Activated T-cell treated with anti-CD3 and anti-CD28 coated beads, Interleukin-2, amount 50 U/mL, for 4 hours (primary cell): ENCODE results near the gene ARHGAP9. TPM values are rescaled to one million over a fixed set of nuclear protein-coding genes. Genes with fewer than 3 reads are reported as not detected.
A peak's percentile ranks its signal among the peaks of the same experiment; 100 is the strongest.
"Not testable (repeated sequence)": the region's sequence is repeated elsewhere in the genome, so short reads cannot be mapped to it uniquely, and the experiment has no call there.

Experiments used
- ATAC-seq, 2 donors: fragments of 200-7000 bp; cut with Tn5 transposase; one replicate each; pipeline ENCODE4 v1.10.0; 2021
- DNase-seq: peaks from one replicate; pipeline ENCODE4 v3.0.0-alpha.2; 2020
- H3K27me3 Mint-ChIP-seq: one replicate; pipeline ENCODE4 v1.8.0; 2021; ENCODE audit warnings: low read depth, mixed read lengths
- H3K36me3 Mint-ChIP-seq: one replicate; pipeline ENCODE4 v1.8.0; 2022; ENCODE audit warnings: mixed read lengths; ENCODE audit not compliant: insufficient read depth
- H3K4me1 Mint-ChIP-seq: one replicate; pipeline ENCODE4 v1.8.0; 2021; ENCODE audit warnings: low read depth, mixed read lengths
- H3K4me3 Mint-ChIP-seq: one replicate; pipeline ENCODE4 v1.8.0; 2021; ENCODE audit warnings: mild to moderate bottlenecking, moderate library complexity, mixed read lengths
- H3K9me3 Mint-ChIP-seq: one replicate; pipeline ENCODE4 v1.8.0; 2021; ENCODE audit warnings: mixed read lengths
- total RNA-seq, 3 donors: library from RNA; stranded (reverse); gene quantifications; one replicate each; pipeline ENCODE4 v1.2.1, GENCODE V29; 2021

The ARHGAP9 gene
- total RNA-seq, 3 donors from 2014 or later = 54.5 to 64.6 (median 57.7) TPM

DNA sequence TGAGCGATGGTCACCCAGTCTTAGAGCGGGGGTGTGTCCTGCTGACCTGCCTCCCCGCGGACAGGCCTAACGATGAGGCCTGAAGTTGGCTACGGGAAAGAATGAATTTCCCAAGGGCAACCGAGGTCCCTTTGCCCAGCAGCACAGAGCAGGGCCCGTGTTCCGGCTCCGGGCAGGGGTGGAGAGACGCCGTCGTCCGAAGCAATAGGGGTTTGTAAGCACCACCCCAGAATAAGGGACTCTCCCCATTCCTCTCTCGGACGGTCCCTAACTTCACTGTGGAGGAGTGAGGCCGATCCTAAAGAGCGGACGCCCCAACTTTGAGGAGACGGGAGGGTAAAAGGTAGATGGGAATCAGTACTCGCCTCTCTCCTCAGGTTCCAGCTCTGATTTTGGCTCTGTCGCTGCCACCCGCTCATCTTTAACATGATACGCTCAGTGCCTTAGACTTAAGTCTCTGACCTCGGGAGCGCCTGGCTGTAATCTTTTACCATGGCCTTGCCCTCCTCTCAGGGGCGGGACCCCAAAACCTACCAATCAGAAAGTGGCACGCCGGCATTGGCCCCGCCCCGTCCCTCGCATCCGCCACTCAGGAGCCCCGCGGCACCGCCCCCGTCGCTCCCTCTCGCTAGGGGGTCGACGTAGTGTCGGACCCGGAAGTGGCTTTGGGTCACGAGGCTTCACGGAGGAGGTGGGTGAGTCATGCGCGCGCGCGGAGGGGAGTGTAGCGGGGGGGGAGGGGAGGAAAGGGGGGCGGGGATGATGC, 40.6 kb upstream of the ARHGAP9 start, which contains the start of gene DDIT3:
Gene DDIT3, minus strand, starts transcription at position 462 of the 766 bp plus-strand sequence. CDS start 3,108 bp downstream, outside the sequence.
- peaks cover 41% of the 10 kb centered on the region for H3K36me3 Mint-ChIP-seq
- DNase-seq (peak; percentile 100), ATAC-seq (peak; percentile 81 to 82)
- H3K27me3 Mint-ChIP-seq = no peaks in the 10 kb centered on the region
- peaks cover 58% of the 10 kb centered on the region for H3K4me1 Mint-ChIP-seq
- peak within 1 kb of the TSS; percentile 97 for H3K4me3 Mint-ChIP-seq
- no peaks in the 10 kb centered on the region for H3K9me3 Mint-ChIP-seq

DNA sequence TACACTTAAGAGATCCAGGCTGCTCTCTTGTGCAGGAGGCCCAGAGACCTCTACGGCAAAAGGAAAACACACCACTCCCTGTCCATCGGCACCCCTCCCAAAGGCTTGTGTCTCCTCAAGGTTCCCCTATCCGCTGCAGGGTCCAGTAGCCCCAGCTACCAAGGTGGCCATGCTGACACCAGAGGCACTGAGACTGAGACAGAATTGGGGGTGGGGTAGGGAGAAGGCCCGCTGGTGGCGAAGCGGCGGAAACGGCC, 40.1 kb upstream of the ARHGAP9 start:
- Mint-ChIP-seq H3K27me3 (no peaks in the 10 kb centered on the region), H3K4me1 (peaks cover 58% of the 10 kb centered on the region), H3K4me3 (peak overlapping the region; percentile 97), H3K36me3 (peaks cover 42% of the 10 kb centered on the region), H3K9me3 (no peaks in the 10 kb centered on the region)
- ATAC-seq (no peak), DNase-seq (peak; percentile 19)

DNA sequence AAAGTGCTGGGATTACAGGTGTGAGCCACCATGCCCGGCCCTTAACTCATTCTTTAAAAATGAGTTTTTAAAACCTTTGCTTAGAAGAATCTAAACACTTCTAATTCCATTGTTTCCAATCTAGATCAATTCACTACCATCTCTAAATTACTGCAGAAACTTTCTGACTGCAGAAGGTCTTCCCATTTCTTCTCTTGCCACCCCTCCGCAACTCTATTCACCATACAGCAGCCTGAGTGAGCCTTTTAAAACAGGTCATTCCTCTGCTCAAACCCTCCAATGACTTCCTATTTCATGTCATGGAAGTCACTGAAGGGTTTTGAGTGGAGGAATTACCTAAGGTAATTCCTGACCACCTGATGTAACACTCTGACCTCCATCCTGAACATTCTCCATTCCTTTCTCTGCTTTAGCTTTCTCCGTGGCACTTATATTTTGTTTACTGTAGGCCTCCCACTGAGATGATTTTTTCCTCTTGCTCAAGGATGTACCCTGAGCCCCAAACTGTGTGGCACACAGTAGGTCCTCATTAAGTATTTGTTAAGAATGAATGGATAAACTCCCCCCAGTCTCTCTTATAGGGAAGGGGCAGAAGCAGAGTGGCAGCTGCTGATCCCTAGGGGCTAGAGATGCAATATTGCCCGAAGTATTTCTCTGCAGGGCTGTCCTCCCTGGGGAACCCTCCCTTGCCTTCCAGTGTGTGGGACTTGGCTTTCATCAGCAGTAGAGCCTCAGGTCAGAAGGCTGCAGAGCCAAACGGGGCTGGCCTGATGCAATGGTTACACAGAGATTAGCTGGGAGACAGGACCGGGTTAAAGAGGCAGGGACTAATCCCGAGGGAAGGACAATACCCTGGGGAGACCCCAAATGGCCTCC, 39.5 kb upstream of the ARHGAP9 start:
- Mint-ChIP-seq H3K9me3 (no peaks in the 10 kb centered on the region), H3K27me3 (no peaks in the 10 kb centered on the region), H3K4me1 (peaks cover 52% of the 10 kb centered on the region), H3K4me3 (peak overlapping the region; percentile 97), H3K36me3 (peaks cover 43% of the 10 kb centered on the region)
- DNase-seq (no peak), ATAC-seq (no peak)

DNA sequence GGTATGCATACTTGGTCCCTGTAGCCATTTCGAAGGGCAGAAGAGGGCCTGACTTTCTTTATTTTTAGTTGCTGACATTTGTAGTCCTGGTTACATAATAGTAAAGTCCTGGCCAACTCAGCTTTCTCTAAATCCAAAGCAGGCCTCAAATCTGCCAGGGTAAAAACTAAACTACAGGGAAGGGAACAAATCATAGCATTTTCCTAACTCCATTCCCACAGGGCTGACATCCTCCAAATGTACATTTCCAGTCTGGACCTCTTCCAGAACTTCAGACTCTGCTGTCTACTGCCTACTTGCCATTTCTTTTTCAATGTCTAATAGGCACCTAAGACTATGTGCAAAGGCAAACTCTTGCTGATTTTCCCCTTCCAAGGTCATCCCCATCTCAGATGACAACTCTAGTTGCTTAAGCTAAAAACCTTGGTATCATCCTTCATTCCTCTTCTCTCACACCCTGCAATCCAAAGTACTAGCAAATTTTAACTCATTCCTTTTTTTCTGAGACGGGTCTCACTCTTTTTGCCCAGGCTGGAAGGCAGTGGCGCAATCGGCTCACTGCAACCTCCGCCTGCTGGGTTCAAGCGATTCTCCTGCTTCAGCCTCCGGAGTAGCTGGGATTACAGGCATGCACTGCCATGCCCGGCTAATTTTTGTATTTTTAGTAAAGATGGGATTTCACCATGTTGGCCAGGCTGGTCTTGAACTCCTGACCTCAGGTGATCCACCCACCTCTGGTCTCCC, 38.7 kb upstream of the ARHGAP9 start:
- Mint-ChIP-seq H3K9me3 (no peaks in the 10 kb centered on the region), H3K4me1 (peaks cover 44% of the 10 kb centered on the region), H3K36me3 (peaks cover 48% of the 10 kb centered on the region), H3K27me3 (no peaks in the 10 kb centered on the region), H3K4me3 (peak overlapping the region; percentile 97)
- no peak for ATAC-seq
- no peak for DNase-seq

DNA sequence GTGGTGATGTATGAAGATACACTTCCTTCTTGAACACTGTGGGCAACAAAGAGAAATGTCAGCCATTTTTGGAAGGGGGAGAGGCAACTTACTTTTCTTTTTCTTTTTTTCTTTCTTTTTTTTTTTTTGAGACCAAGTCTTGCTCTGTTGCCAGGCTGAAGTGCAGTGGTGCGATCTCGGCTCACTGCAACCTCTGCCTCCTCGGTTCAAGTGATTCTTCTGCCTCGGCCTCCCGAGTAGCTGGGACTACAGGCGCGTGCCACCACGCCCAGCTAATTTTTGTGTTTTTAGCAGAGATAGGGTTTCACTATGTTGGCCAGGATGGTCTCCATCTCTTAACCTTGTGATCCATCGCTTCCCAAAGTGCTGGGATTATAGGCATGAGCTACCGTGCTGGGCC, 38.1 kb upstream of the ARHGAP9 start:
- Mint-ChIP-seq H3K4me1 (peaks cover 41% of the 10 kb centered on the region), H3K36me3 (peaks cover 53% of the 10 kb centered on the region), H3K4me3 (peak overlapping the region; percentile 97)
- not testable (repeated sequence) for H3K27me3 Mint-ChIP-seq, ATAC-seq, H3K9me3 Mint-ChIP-seq, DNase-seq

DNA sequence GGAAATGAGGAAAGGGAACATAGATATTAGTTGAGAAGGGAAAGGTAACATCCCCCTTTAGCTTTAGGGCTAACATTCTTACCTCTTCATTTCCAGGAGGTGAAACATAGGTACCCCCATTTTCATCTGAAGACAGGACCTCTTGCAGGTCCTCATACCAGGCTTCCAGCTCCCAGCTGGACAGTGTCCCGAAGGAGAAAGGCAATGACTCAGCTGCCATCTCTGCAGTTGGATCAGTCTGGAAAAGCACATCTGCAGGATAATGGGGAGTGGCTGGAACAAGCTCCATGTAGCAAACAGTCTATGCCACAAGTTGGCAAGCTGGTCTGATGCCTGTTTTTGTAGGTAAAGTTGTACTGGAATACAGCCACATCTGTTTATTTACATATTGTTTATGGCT, 37.5 kb upstream of the ARHGAP9 start:
- H3K4me3 Mint-ChIP-seq = peak overlapping the region; percentile 31
- ATAC-seq (no peak), DNase-seq (no peak)
- no peaks in the 10 kb centered on the region for H3K9me3 Mint-ChIP-seq
- peaks cover 58% of the 10 kb centered on the region for H3K36me3 Mint-ChIP-seq
- H3K27me3 Mint-ChIP-seq = no peaks in the 10 kb centered on the region
- peaks cover 39% of the 10 kb centered on the region for H3K4me1 Mint-ChIP-seq

DNA sequence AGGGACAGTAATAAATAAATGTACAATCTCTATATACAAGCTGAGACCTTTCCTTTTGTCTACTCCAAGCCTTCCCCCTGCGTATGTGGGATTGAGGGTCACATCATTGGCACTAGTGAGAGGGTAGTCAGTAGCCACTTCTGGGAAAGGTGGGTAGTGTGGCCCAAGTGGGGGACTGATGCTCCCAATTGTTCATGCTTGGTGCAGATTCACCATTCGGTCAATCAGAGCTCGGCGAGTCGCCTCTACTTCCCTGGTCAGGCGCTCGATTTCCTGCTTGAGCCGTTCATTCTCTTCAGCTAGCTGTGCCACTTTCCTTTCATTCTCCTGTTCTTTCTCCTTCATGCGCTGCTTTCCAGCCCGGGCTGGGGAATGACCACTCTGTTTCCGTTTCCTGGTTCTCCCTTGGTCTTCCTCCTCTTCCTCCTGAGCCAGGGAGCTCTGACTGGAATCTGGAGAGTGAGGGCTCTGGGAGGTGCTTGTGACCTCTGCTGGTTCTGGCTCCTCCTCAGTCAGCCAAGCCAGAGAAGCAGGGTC, 37.0 kb upstream of the ARHGAP9 start:
- DNase-seq (no peak), ATAC-seq (no peak)
- peaks cover 36% of the 10 kb centered on the region for H3K4me1 Mint-ChIP-seq
- peaks cover 63% of the 10 kb centered on the region for H3K36me3 Mint-ChIP-seq
- H3K4me3 Mint-ChIP-seq = no peak overlapping the region
- H3K9me3 Mint-ChIP-seq = no peaks in the 10 kb centered on the region
- no peaks in the 10 kb centered on the region for H3K27me3 Mint-ChIP-seq

DNA sequence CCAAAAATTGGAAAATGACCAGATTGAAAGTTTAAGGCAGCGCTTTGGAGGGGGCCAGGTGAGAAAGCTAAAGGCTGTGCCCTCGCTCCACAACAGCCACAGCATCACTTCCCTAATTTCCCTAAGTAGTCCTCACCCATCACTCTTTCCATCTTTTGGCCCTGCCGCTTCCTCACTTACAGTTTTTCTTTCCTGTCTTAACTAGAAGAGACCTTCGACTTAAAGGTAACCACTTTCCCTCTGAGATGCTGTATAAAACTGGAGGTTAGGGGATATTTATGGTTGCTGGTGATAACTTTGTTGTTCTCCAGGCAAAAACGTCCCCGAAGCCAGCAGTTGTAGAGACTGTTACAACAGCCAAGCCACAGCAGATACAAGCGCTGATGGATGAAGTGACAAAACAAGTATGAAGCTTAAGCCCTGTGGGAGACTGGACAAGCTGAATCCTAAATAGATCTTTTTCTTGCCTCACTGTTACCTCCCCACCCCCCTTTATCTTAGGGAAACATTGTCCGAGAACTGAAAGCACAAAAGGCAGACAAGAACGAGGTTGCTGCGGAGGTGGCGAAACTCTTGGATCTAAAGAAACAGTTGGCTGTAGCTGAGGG, 36.4 kb upstream of the ARHGAP9 start:
- no peak for DNase-seq
- ATAC-seq = no peak
- H3K4me1 Mint-ChIP-seq = peaks cover 29% of the 10 kb centered on the region
- H3K36me3 Mint-ChIP-seq = peaks cover 65% of the 10 kb centered on the region
- no peaks in the 10 kb centered on the region for H3K9me3 Mint-ChIP-seq
- no peaks in the 10 kb centered on the region for H3K27me3 Mint-ChIP-seq
- H3K4me3 Mint-ChIP-seq = no peak overlapping the region

DNA sequence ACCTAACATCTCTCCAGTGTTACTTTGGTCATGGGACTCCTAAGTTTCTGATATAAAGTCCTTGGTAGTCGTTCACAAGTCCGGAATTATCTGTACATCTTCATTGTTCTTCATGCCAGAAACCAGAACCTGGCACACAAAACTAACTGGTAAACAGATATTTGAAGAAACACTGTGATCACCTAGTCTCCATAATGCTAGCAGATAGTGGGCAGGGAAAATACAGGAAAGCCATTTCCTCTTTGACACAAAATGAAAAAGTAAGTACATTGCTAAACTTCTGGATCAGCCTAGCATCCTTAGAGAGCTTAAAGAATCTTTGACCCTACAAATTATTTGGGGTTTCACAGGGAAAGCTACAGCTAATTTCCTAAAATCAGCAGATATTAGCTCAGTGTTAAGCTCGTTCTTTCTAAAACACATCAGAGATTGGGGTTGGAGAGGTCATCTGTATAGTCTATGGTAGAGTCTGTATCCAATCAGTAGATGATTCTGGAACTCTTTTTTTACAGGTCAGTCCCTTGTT, 35.8 kb upstream of the ARHGAP9 start:
- Mint-ChIP-seq H3K36me3 (peaks cover 65% of the 10 kb centered on the region), H3K4me1 (peaks cover 28% of the 10 kb centered on the region), H3K9me3 (no peaks in the 10 kb centered on the region), H3K27me3 (no peaks in the 10 kb centered on the region), H3K4me3 (no peak overlapping the region)
- no peak for DNase-seq
- ATAC-seq = no peak

DNA sequence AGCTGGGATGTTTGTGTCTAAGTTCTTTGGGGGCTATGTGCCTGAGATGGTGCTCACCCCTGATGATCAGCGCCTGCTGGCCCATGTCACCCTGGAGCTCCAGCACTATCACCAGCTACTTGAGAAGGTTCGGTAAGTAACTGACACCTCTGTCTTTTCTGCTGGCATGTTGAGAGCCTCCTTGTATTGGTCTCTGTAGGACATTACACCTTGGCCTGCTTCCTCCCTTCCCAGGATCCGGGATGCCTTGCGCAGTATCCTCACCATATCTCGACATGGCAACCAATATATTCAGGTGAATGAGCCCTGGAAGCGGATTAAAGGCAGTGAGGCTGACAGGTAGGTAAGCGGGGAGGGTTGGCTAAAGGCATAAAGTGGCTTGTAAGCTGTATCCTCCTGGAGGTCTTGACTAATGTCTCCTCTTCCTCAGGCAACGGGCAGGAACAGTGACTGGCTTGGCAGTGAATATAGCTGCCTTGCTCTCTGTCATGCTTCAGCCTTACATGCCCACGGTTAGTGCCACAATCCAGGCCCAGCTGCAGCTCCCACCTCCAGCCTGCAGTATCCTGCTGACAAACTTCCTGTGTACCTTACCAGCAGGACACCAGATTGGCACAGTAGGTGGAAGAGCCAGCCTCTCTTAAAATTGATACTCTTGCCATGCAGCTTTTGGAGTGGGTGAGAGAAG, 35.2 kb upstream of the ARHGAP9 start:
- Mint-ChIP-seq H3K27me3 (no peaks in the 10 kb centered on the region), H3K9me3 (no peaks in the 10 kb centered on the region), H3K4me1 (peaks cover 28% of the 10 kb centered on the region), H3K36me3 (peaks cover 64% of the 10 kb centered on the region), H3K4me3 (no peak overlapping the region)
- no peak for DNase-seq
- ATAC-seq = no peak

DNA sequence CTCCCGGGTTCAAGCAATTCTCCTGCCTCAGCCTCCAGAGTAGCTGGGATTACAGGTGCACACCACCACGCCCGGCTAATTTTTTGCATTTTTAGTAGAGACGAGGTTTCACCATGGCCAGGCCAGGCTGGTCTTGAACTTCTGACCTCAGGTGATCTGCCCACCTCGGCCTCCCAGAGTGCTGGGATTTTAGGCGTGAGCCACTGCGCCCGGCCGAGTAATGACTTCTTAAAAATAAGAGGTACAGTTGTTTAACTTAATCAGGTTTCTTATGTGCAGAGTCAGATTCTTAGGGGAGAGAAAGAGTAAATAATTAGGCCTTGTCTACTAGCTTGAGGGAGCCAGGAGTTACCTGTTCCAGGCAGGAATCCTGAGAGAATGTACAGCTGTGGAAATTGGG, 34.6 kb upstream of the ARHGAP9 start:
- H3K27me3 Mint-ChIP-seq, DNase-seq, H3K4me3 Mint-ChIP-seq, ATAC-seq, H3K9me3 Mint-ChIP-seq: not testable (repeated sequence)
- Mint-ChIP-seq H3K36me3 (peaks cover 65% of the 10 kb centered on the region), H3K4me1 (peaks cover 25% of the 10 kb centered on the region)

DNA sequence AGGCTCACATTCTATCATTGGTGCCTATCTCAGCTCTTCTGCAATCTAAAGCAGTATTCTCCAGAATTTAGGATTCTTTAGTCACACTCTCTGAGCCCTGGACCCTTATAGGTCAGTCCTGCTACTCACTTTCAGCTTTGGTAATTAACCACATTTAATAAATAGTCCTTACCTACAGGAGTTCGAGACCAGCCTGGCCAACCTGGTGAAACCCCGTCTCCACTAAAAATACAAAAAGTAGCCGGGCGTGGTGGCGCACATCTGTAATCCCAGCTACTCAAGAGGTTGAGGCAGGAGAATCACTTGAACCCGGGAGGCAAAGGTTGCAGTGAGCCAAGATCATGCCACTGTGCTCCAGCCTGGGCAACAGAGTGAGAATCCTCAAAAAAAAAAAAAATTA, 34.0 kb upstream of the ARHGAP9 start:
- not testable (repeated sequence) for H3K9me3 Mint-ChIP-seq, H3K27me3 Mint-ChIP-seq, H3K4me3 Mint-ChIP-seq, ATAC-seq, DNase-seq
- Mint-ChIP-seq H3K36me3 (peaks cover 64% of the 10 kb centered on the region), H3K4me1 (peaks cover 19% of the 10 kb centered on the region)

DNA sequence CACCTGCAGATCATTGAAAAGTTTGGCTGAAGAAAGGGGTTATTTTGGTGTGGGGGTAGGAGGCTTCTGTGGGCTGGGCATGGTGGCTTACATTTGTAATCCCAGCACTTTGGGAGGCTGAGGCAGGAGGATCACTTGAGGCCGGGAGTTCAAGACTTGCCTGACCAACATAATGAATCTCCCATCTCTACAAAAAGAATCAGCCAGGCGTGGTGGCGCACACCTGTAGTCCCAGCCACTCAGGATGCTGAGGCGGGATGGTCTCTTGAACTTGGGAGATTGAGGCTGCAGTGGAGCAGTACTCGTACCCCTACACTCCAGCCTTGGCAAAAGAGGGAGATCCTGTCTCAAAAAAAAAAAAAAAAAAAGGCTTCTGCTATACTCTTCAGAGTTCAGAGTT, 33.6 kb upstream of the ARHGAP9 start:
- Mint-ChIP-seq H3K27me3 (no peaks in the 10 kb centered on the region), H3K9me3 (no peaks in the 10 kb centered on the region), H3K4me3 (no peak overlapping the region), H3K36me3 (peaks cover 61% of the 10 kb centered on the region), H3K4me1 (peaks cover 15% of the 10 kb centered on the region)
- DNase-seq (no peak), ATAC-seq (no peak)
